CD4-positive, alpha-beta T cell treated with Interleukin-15 for 1 hour (primary cell): ENCODE data around the gene ACSL6.
A peak's percentile ranks its signal among the peaks of the same experiment; 100 is the strongest.

Experiments used
- DNase-seq: peaks from one replicate; pipeline ENCODE4 v3.0.0-alpha.2; 2020

ACSL6 gene

DNA sequence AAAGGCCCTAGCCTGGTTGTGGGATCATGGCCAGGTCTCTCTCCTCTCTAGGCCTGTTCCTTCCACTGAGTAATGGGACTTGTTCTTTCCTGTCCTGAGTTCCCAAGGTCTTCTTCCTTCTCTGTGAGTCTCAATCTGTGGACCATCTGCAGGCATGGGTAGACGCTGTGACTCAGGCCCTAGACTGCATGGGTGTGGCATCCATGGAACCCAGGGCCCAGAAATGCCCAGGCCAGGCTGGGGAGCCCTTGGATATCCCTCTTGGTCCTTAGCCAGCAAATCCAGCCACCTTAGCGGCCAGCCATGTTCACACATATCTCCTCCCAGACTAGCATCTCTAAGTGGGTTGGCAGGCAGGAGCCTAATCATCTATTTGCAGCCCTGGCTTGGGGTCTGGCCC lies 2.3 kb upstream of the ACSL6 start:
- no peak for DNase-seq

DNA sequence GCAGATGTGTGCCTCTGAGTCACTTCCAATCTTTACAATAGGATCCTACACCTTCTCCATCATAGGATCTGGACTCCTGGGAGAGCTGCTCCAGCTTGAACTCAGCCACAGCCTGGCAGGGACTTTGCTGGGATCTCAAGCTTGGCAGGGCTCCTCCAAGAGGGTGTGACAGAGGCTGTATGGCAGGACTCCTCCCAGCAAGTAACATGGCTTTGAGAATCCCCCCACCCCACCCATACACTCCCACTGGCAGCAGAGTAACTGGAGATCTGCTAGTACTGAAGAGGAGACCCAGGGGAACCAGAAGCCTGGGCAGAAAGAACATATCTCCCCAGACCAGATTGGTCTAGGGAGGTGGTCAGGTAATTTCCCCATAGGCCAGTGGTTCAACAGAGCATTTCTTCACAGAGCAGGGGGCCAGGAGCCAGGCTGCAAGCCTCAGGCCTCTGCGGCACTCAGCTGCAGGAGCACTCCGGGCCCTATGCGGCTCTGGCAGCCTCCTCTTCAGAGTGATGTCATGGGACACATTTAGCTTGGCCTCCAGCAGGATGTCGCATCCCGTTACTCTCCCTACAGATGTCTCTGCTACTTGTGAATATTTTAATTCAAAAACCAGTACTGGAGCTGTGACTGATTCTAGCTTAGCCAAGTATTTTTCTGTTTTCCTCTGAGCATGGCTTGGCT lies 1.7 kb upstream of the ACSL6 start:
- peak; percentile 7 for DNase-seq

DNA sequence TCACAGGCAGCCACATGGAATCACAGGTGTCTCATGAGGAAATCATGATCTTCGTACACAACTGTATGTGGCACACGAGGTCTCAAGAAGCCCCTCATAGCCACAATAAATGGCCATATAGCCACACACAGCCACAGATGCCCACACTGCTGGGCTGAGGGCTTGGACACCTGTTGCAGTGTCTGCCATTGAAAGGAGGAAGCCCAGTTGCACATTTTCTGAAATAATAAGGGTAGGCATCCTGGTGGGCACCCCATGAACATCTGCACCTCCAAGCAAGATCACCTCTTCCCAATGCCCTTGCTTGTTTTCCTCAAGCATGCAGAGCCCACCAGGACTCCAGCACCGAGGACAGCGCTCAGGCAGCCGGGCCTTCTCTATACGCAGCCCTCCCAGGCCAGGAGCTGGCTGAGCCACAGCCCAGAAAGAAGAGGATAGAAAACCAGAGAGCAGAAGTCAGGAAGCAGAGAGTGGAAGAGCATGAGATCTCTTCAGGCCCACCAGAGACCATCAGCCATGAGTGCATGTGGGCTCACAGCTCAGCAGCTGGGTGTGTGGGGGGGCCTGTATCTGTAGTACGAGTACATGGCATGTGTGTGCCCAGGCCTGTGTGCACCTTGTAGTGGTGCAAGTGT lies 1.0 kb upstream of the ACSL6 start:
- DNase-seq = peak; percentile 15

DNA sequence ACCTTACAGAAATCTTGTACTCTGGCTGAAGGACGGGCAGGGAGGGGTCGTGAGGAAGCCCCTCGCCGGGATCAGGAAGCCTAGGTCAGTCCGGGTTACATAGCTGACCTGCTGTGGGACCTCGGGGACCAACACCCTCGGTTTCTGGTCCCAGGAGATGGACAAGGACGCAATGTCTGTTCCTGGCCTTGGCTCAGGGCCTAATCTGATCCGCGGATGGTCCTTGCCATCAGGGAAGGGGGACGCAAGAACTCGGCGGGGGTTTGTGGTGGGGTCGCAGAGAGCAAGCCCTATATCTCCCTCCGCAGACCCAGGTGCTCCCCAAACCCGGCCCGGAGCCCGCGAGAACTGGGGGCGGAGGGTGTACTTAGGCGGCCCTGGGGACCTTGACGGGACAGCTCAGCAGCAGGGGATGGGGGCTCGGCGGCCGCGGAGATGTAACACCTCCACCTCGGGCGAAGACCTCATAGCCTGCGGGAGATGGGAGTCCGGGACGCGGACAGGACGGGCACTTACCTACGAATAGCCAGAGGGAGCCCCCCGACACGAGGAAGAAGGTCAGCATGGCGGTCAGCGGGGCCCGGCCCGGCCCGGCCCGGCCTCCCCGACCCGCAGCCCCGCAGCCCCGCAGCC lies 353 bp downstream of the ACSL6 start:
- DNase-seq = peak; percentile 13

DNA sequence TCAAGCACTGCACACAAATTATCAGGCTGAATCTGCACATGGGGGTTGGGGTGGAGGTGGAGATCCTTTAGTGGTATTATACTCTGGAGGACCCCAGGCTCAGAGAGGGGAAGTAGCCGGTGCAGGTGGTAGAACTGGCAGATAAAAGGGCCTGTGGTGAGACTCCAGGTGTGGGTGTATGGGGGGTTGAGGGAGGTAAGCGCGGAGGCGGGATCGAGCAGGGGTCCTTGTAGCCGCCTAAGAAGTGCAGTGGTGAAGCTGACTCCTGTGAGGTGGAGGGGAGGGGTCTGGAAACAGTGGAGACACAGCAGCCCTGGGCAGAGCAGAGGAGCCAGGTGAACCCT lies 841 bp downstream of the ACSL6 start:
- DNase-seq = peak; percentile 4

DNA sequence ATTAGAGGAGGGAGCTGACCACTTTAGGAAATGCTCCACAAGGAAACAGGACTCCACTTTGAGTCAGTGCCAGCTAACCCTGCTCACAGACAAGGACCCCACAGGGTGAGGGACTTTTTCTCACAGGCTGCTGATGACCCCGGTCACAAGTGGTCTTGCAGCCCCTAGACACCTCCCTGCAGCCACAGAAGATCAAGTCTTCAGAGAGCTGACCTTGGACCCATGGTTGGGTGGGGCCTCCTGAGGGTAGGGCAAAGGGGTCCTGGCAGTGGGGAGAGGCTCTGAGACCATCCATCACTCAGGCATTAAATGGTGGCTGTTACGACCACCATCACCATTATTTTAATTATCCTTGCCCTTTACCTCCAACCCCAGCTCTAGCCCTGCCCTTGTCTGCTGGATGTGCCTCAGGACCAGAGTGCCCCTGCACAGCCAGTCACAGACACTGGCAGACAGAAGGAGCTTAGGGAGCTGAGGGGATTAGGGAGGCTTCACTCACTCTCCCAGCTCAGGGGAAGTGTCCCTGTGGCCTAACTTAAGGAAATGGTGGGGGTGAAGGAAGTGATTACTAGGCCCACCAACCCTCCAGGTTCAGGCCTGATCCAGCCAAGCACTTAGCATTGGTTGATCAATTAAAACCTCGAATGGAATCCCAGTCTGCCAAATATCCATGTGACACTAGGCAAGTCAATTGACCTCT lies 1.6 kb downstream of the ACSL6 start:
- peak; percentile 6 for DNase-seq

DNA sequence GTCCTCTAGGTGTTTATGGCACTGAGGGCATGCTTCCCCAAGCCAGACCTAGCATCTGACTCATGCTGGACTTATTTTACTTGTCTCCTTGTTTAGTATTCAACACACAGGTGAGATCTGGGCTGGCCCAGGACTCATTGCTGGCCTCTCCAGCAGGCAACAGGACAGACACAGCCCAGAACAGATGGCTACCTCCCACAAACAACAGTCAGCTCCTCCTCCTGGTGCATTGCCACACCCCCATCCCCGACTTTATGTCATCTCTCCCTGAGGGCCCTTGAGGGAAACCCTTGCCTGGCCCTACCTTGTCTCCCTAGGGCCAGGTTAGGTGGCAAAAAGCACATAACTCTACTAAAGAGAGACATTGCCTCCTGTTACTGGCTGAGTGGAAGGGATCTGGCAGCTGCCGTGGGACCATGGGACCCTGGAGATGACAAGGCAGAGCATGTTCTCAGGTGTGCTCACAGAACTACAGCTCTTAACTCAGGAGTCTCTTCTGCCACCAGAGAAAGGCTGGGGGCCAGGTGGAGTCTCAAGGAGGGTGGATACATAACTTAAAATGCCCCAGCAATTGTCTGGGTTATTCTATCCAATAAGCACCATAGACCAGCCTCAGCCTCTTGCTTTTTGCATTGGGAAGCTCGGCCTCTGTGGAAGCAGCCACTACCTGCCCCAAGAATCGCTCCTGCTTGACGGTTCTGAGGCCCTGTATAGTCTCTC lies 2.3 kb downstream of the ACSL6 start:
- DNase-seq = peak; percentile 5

DNA sequence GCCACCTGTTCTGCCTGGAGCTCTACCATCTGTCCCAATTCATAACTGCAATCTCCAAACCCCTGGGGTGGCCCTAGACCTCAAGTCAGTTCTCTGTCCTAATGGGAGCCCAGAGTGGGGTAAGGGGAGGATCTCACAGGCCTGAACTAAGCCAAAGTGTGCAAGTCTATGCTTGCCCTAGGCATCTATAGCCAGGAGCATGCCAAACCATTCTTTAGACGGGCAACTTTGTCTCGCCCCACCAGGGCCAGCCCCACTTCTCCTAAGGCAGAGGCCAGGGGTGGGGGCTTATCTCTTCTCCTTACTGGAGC lies 3.3 kb downstream of the ACSL6 start:
- DNase-seq = no peak

DNA sequence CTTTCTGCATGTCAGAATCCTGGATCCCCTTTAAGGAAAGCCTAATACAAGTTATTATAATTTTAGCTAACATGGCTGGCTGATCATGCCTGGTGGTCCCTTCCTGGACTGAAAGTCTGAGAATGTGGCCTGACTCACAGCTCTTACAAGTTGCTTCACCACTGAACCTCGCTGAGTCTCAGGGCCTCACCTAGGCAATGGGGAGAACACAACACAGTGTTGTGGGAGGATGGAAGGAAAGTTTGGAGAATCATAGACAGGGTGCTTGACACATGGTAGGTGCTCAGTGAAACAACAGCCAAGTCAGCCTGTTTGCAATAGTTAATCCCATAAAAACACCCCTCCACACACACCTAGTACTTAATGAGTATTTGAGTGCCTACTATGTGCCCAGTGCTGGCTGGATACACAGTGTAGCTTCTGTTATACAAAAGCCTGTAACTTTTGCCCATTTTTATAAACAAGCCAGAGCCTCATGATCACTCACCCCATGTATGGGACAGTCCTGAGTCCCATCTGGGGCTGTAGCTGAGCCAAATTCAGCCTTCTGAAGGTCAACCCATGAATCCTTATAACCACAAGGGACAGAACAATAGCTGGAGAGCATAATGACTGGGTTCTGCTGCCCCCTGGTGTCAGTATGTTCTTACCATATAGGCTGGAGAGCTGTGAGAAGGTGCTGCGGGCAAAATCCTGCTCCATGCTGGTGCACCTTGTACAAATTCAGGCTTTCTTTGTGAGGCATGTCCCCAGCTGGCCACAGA lies 3.9 kb downstream of the ACSL6 start:
- DNase-seq = peak; percentile 70

DNA sequence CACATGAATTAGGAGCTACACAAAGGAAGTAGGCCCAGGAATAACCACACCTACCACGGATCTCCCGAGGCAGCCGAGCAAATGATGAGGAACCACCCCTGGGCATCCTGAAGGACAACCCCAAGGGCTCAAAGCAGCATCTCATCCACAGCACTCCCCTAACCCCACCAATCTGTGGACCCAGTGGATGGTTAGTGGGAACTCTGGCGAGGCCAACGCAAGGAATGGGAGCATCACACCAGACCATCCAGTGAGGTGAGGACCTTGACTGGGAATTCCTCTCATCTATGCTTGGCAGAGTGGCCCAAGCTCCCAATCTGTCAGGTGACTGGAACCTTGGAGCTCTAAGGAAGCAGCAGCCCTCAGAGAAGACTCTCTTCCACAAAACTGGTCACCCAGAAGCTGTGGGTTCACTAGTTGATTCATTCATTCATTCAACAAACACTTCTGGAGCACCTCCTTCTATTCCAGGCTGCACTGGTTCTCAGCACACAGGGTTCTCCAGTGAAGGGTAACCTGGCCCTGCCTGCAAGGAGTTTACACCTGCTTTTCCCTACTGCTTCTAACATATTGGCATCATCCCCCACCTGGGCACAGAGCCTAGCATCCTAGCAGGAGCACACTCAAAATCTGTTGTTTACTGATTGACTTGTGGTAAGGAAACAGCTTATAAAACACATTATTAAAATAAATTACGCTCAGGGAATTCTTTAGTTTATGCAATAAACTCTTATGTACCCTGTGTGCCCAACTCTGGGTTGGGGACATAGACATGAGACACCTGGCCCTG lies 4.9 kb downstream of the ACSL6 start:
- DNase-seq = peak; percentile 6

DNA sequence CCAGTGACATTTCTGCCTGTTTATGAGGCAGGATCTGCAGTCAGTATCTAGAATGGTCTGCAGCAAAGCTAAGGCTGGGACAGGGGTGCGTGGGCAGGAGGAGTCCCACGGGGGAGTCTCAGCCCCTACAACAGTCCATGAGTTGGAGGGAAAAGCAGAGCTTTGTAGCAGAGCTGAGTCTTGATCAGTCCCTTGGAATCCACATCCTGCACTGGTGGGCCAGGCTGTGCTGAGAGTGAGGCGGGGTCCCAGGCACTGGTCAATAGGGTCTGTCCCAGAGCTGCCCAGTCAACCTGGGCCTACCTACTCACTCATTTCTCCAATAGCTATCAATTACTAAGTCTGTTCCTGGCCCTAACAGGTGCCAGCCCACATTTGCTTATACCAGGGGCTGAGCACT lies 5.9 kb downstream of the ACSL6 start:
- no peak for DNase-seq

DNA sequence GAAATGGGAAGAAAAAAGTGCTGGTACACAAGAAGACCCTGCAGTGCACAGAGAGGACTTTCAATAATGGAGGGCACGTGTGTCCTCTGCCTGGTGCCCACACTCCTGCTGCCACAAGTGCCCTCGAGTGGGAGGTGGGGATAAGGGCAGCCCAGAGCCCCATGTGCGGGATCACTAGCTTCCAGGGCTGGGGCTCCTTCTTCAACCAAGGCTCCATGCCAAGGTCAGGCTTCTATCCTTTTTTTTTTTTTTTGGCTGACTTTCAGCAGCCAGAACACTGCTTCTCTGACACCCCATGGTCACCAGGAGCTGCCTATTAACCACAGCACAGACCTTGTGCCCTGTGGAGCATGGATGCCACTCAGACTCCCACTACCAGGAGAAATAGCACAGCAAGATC lies 7.5 kb downstream of the ACSL6 start:
- no peak for DNase-seq

DNA sequence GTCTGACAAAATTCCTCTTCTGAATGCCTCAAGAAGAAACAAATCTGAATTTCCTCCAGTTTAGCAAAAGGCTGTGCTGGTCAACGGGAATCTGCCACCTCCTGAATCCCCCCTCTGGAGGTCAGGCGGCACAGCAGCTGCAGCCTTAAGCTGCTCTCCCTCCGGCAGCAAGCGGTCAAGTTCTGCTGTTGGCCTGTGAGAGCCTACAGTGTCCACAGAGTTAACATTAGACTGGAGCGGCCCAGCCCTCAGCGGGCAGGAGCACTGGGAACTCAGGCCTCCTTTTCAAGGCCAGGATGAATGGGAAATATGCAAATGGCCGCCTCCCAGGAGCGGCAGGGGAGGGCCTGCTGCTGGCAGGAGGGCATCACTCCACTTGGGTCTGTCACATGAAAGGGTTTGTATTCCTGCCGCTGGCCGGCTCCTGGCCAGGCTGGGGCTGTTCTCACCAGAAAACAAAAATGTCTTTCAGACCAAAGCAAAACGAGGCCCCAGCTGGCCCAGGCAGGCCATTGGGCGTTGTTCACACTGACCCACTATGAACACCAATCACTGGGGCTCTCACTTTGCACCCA lies 8.2 kb downstream of the ACSL6 start:
- no peak for DNase-seq

DNA sequence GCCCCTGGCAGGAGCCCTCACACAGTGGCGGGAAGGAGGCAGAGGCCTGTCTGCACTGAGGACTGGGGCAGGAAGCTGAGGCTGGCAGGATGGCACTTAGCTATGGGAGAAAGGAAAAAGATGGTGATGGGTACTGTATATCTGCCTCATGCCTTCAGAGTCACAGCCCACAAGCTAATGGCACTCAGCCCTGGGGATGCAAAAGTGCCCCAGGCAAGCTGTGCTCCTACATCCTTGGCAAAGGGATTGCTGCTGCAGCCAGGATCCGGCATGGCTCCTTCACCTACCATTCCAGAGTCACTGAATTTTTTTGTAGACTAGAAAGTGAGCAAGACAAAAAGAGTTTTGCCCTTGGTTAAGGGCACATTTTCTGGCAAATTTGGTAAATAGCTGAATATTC lies 8.7 kb downstream of the ACSL6 start:
- no peak for DNase-seq

DNA sequence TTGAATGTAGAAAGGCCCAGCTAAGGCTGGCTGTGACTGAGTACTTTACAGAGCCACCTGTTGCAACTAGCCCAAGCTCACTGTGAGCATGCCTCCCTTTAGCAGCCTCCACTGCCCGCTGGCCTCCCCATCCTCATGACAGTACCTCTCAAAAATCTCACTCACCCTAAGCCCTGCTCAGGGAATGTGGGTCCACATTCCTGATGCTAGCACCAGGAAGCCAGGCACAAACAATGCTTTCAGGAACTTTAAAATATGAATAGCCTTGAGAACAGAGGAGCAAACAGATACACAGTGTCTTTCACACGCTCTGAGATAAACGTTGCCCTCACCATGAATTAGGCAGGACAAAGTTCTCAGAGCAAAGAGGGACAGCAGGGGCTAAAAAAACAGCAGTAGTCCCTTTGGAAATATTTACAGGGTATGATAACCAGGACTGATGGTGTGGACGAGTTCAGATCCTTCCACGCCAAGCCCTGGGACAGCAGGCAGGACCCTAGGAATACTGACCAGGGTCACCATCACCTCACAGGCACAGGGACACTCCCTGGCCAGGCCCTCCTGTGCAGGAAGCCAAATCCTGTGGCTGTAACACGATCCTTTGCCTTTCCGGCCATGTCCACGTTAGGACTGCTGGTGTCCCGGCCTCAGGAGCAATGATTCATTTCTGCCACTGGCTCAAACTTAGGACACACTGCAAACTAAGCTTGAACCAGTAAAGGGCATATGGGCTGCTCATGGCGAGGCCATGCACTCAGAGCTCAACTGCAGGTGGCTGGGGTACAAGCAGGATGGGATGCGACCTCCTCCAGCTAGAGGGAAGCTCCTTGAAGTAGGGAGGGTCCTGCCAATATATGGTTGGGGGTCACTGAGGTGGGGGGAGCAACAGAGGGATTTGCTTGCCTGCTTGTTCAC lies 9.6 kb downstream of the ACSL6 start:
- DNase-seq = no peak

DNA sequence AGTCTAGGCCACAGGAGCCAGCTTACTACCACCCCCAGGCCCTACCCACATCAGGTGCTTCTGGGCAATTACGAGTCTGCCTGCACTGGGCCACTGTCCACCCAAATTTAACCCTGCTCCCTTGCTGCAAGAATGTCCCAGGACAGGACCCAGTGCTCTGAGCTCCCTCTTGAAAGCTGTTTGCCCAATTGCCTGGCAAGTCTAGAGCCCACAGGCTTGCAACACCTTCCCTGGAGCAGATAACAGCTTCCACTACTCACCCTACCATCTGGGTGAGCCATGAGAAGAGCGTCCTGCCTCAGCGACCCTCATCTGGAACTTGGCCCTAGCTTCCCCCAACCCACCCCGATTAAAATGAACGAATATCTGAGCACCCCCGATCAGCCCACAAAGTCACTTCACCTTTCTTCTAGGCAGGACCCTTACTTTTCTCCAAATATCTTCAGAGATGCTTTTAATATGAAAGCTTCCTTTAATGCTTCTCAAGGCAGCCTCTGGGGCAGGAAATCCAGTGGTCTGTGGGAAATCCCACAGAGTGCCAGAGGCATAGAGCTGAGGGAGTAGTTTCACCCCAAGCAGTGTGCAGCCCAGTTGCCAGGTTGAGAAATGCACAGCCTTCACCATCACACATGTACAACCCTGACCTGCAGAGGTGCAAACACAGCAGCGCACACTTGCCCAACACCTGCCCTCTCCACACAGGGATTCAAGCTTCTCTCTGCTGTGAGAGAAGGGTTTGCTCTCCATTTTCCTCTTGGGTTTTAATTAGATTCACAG lies 10.6 kb downstream of the ACSL6 start:
- DNase-seq = peak; percentile 33

DNA sequence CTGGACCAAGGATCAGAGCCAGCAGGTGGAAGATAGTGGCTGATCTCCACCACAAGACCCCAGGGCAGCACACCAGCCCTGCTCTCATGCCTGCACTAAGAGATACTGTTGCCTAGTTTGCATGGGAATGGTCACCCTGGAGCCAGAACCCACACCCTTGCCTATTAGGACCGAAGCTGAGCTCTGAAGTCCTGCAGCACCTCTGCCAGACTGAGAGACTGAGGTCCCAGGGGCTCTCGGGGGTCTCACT lies 11.3 kb downstream of the ACSL6 start:
- no peak for DNase-seq

DNA sequence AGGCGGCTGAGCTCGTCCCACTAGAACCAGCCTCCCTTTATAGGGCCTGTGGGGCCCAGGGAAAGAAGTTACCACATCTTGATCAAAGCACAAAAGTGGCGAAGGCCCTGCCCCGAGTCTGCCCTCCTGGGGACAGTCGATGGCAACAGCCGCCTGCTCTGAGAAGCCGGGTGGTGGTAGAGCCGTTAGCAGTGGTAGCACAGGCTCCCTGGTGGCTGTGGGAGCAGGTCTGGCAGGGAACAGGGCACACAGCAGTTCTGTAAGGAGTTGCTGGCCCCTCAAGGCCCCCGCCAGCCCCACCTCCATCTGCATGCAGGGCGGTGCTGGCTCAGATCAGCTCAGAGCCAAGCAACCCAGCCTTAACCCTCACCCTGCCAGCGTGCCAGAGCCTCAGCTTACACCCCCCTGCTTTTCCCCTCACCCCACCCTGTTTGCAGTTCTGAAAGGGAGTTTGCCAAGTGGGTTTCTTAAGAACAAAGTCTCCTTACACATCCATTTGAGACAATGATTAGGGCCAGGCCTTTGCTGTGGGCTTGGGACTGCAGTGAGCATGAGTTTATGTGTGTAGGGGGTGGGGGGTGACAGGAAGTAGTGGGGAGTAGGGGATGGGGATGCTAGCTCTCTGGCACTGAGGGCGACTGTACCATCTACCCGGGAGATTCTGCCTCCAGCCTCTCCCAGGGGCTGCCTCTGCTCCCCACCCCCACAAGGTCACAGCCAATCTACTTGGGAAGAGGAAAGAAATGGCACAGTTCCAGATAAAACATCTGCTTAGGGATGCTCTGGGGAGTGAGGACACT lies 11.8 kb downstream of the ACSL6 start:
- no peak for DNase-seq

DNA sequence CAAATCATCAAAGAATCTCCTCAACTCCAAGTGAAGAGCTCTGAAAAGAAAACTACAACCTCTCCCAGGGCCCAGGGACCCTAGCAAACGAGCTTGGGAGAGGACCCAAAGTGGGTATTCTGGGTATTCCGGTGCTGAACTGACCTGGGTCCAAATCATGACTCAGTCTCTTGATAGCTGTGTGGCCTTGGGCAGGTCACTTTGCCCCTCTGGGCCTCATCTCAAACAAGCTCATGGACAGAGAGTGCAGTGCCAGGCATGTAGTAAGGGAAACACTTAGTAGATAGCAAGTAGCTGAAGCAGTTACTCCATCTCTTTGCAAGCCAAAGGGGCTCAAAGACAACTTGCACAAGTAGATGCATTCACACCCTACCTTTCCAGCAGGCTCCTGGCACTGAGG lies 12.4 kb downstream of the ACSL6 start:
- no peak for DNase-seq
